AG04450 (cell line): ENCODE measurements around the gene C13orf42. TPM values are rescaled to one million over a fixed set of nuclear protein-coding genes. Genes with fewer than 3 reads are reported as not detected.
A peak's percentile ranks its signal among the peaks of the same experiment; 100 is the strongest.

ENCODE experiments used
- CTCF ChIA-PET: fragments of 300-600, 350-600 bp; formaldehyde crosslinking; extraction: SDS; loops from one replicate; lab custom pipeline; 2022; ENCODE audit warnings: antibody characterized with exemption, inconsistent platforms; lab: Charles Lee
- POLR2A ChIA-PET: fragments of 350-600 bp; formaldehyde crosslinking; extraction: SDS; loops from one replicate; lab custom pipeline; 2021; ENCODE audit warnings: antibody characterized with exemption, inconsistent platforms; lab: Yijun Ruan, JAX
- DNase-seq: peaks from one replicate; pipeline ENCODE4 v3.0.0-alpha.2; 2011; ENCODE audit warnings: low read depth, low spot score
- H3K27ac ChIP-seq: one replicate; pipeline ENCODE4 v1.5.1; 2012; ENCODE audit warnings: low read depth, low read length, control low read depth
- H3K27me3 ChIP-seq: one replicate; pipeline ENCODE4 v1.6.0; 2012; ENCODE audit warnings: low read length; ENCODE audit not compliant: control insufficient read depth, insufficient read depth
- H3K4me3 ChIP-seq: 2 replicates; pipeline ENCODE4 v1.5.1; 2011; ENCODE audit warnings: mild to moderate bottlenecking, low read depth, low read length, control low read depth
- H3K9me3 ChIP-seq: 2 replicates; pipeline ENCODE4 v1.5.1; 2012; ENCODE audit warnings: low read length; ENCODE audit not compliant: control insufficient read depth, insufficient read depth
- polyA plus RNA-seq: library from polyadenylated mRNA; depleted of rRNA; stranded (reverse); fragments of >200 nt; gene quantifications from 2 replicates; pipeline ENCODE4 v1.2.3, GENCODE V29; 2011
- TF ChIP-seq, protein P1 (sequence below): IDR thresholded peaks from 2 replicates; pipeline ENCODE4 v1.5.1; 2011; ENCODE audit warnings: low read depth, low read length, control low read depth, inconsistent platforms

The C13orf42 gene
- polyA plus RNA-seq, 1 experiment, result not detected

DNA sequence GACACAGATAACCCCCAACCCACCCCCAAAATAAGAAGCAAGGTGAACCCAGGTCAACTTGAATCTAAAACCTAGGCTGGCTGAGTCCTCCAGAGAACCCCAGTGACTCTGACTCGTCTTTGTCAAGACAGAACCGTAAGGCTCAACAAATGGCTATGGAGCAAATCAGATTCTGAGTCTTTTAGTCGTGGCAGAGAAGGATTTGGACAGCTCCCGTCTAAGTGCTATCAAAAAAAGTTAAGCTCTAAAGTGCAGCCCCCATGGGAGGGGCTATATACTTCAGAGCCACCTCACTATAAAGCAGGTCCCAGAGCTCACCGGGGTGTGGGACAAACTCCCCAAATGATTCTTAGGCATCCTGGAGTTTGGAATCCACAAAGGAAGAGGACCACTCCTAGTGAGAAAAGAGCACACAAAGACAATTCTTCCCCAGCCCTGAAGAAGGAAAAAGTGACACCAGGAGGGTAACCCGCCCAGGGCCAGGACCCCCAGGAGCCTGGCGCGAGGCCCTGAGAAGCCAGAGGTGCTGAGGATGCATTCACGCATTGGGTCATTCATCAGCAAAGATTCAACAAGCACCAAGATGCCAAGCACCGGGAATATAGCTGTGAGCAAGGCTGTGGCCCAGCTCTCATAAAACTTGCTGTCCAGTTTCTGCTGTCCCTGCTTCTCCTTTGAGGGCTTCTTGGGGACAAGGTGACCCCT is 25.4 kb upstream of the C13orf42 start:
- no peak for DNase-seq
- Histone ChIP-seq H3K27ac (no peak overlapping the region), H3K4me3 (no peak overlapping the region), H3K27me3 (no peaks in the 10 kb centered on the region), H3K9me3 (no peaks in the 10 kb centered on the region; the same call in 1 of the 2 replicates)
- TF ChIP-seq, protein P1, sequence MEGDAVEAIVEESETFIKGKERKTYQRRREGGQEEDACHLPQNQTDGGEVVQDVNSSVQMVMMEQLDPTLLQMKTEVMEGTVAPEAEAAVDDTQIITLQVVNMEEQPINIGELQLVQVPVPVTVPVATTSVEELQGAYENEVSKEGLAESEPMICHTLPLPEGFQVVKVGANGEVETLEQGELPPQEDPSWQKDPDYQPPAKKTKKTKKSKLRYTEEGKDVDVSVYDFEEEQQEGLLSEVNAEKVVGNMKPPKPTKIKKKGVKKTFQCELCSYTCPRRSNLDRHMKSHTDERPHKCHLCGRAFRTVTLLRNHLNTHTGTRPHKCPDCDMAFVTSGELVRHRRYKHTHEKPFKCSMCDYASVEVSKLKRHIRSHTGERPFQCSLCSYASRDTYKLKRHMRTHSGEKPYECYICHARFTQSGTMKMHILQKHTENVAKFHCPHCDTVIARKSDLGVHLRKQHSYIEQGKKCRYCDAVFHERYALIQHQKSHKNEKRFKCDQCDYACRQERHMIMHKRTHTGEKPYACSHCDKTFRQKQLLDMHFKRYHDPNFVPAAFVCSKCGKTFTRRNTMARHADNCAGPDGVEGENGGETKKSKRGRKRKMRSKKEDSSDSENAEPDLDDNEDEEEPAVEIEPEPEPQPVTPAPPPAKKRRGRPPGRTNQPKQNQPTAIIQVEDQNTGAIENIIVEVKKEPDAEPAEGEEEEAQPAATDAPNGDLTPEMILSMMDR, result no peak
- ChIA-PET POLR2A (interaction anchor here (0.6 kb wide), 1 partner anchor 666 kb away, joined by 4 read pairs; no protein-coding TSS in a partner anchor), CTCF (no interaction called here)

DNA sequence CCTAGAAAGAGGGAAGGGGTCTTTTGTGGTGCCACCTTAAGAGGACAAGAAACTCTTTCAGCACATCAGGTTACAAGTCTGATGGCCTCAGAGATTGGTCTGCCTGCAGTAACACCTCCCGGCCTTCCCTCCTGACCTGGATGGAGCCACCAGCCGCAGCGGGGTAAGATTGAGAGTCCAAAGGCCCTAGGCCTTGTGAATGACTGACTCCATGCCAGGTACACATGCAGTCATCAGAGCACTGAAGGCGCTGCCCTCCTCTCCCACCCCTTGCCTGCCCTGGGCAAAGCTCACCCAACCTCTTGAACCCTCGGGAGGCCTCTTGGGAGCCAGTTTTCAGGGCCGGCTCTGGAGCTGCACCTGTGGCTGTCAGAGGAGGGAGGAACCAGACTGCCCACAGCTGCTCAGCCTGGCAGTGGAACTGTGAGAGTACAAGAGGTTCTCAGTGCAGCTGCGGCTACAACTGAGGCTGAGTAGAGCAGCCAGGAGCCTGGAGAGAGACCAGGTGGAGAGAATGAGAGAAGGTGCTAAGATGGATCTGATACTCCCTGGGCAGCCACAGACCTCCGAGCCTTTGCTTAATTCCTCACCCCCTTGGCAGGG is 23.8 kb upstream of the C13orf42 start:
- no peak for DNase-seq
- Histone ChIP-seq H3K4me3 (no peak overlapping the region), H3K27me3 (no peaks in the 10 kb centered on the region), H3K27ac (no peak overlapping the region), H3K9me3 (no peaks in the 10 kb centered on the region; the same call in 1 of the 2 replicates)
- TF ChIP-seq, protein P1, result no peak
- ChIA-PET CTCF (interaction anchor here (0.7 kb wide), 1 partner anchor 152 kb away, joined by 3 read pairs; no protein-coding TSS in a partner anchor), POLR2A (no interaction called here)

DNA sequence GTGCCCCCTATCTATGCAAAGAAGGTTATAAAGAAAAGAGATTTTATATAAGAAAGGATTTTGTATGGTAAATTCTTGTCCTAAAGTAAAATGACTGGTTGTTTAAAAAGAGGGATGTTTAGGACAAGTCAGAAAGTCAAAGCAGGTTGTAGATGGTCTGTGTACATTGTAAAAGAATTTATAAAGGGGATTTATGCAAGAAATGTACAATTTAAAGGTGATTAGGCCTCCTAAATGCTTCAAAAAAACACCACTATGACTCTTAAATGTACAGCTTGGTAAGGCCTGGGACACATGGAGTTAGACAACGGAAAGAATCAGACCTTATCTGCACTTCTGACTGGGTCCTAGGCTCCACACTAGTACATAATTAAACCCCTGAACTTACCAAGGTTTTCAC is 19.3 kb upstream of the C13orf42 start:
- Histone ChIP-seq H3K27ac (no peak overlapping the region), H3K4me3 (no peak overlapping the region), H3K27me3 (no peaks in the 10 kb centered on the region), H3K9me3 (no peaks in the 10 kb centered on the region; the same call in 1 of the 2 replicates)
- CTCF ChIA-PET, result interaction anchor here (9.7 kb wide), 1 partner anchor 156 kb away, joined by 182 read pairs; no protein-coding TSS in a partner anchor
- no peak for DNase-seq
- TF ChIP-seq, protein P1, result no peak
- POLR2A ChIA-PET, result no interaction called here

DNA sequence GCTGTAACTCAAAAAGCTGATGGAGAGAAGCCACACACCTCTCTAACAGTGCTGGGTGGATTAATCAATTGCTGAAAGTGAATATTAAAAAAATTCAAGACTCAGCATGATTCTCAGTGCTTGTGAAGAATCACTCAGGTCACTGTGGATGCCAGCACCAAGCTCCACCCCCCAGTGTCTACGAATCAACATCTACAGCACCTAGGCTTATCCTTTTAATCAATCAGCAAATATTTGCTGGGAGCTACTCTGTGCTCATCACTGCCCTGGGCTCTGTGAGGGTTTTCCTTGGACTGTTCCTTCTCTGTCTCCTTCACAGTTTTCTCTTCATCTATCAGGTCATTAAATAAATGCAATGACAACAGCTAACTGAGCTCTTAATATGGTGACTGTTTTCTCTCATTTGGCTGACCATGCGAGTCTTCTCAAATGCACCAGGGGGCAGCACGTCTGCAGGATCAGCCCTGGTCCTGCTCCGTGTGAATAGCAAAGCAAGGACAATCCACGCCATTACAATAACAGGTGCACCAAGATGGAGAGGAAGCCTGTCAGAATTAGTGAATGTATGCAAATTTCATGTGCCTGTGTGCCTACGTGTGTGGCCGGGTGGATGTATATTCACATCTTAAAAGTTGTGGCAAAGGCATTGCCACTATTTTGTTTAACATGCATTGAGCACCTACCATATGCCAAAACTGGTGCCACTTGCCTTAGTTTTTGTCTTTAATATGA is 14.6 kb upstream of the C13orf42 start:
- no peak overlapping the region for H3K27ac ChIP-seq
- peak; percentile 26 for DNase-seq
- H3K4me3 ChIP-seq, result no peak overlapping the region
- ChIA-PET POLR2A (no interaction called here), CTCF (interaction anchor here (0.5 to 9.7 kb wide), 35 partner anchors 8 to 1317 kb away, joined by 3 to 182 read pairs (median 4); no protein-coding TSS in a partner anchor)
- TF ChIP-seq, protein P1, result peak; percentile 79
- H3K9me3 ChIP-seq, result no peaks in the 10 kb centered on the region
- peaks cover 7% of the 10 kb centered on the region for H3K27me3 ChIP-seq
